ENCODE results near the gene MED13L.

GRCh38 chr12:116174006-116174405, 103.5 kb downstream of the MED13L start:
- TF ChIP-seq POLR2AphosphoS5 (IDR thresholded peaks at IDR 0.05; ENCODE audit: low read depth, low read length) (no peak), SIN3A (IDR thresholded peaks at IDR 0.05; ENCODE audit: borderline replicate concordance, insufficient read depth, low read length) (no peak), FOXP2 (optimal IDR thresholded peaks at IDR 0.05; ENCODE audit: borderline replicate concordance, extremely low read depth, extremely low read length, insufficient read depth) (no peak), TAF1 (IDR thresholded peaks at IDR 0.05; ENCODE audit: borderline replicate concordance, insufficient read depth, low read length) (no peak)
- TF ChIP-seq, protein P1, sequence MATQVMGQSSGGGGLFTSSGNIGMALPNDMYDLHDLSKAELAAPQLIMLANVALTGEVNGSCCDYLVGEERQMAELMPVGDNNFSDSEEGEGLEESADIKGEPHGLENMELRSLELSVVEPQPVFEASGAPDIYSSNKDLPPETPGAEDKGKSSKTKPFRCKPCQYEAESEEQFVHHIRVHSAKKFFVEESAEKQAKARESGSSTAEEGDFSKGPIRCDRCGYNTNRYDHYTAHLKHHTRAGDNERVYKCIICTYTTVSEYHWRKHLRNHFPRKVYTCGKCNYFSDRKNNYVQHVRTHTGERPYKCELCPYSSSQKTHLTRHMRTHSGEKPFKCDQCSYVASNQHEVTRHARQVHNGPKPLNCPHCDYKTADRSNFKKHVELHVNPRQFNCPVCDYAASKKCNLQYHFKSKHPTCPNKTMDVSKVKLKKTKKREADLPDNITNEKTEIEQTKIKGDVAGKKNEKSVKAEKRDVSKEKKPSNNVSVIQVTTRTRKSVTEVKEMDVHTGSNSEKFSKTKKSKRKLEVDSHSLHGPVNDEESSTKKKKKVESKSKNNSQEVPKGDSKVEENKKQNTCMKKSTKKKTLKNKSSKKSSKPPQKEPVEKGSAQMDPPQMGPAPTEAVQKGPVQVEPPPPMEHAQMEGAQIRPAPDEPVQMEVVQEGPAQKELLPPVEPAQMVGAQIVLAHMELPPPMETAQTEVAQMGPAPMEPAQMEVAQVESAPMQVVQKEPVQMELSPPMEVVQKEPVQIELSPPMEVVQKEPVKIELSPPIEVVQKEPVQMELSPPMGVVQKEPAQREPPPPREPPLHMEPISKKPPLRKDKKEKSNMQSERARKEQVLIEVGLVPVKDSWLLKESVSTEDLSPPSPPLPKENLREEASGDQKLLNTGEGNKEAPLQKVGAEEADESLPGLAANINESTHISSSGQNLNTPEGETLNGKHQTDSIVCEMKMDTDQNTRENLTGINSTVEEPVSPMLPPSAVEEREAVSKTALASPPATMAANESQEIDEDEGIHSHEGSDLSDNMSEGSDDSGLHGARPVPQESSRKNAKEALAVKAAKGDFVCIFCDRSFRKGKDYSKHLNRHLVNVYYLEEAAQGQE (IDR thresholded peaks at IDR 0.05; ENCODE audit: insufficient read depth in 1 of 2, low read depth in 2 of 2, low read length in 2 of 2): no peak

Data from PFSK-1 (cell line).